Measurements from ENCODE around the gene RTN4RL1.

The RTN4RL1 gene

DNA sequence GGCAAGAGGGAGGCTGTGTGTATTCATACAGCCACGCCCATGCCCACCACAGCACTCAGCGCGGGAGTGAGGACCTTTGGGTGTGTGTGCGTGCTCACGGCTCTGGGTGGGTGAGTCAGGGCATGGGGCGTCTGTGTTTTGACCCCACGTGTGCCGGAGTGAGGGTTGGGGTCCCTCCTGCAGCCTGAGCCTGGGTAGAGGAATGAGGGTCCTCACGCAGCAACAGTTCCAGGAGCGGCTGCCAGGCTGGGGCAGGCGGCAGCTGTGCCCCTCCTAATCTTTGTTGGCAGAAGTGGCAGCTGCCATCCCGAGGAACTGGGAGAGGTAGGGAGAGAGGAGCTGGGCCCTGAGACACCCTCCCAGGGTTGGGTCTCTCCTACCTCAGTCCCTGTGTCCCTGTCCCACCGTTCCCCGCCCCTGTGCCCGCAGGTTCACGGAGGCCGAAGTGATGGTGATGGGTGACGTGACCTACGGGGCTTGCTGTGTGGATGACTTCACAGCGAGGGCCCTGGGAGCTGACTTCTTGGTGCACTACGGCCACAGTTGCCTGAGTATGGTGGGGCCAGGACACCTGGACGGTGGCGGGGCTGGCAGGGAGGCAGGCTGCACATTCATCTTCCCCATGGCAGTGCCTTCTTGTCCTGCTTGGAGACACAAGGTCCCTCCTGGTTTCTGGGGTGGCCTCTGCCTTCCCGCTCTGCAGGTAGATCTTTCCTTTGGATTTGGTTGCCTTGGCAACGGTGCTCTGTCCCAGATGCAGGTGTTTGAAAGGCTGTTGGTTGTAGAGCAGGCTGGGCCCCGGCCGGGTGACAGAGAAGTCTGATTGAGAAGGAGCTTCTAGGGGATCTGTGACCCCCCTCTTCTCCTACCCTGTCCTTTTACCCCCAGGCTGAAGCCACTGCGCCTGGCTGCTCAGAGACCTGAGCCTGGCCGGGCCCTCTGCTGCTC lies 10.7 kb upstream of the RTN4RL1 start:
- Histone ChIP-seq H3K27ac (no peak overlapping the region), H3K4me3 (no peak overlapping the region)
- TF ChIP-seq, protein P1, sequence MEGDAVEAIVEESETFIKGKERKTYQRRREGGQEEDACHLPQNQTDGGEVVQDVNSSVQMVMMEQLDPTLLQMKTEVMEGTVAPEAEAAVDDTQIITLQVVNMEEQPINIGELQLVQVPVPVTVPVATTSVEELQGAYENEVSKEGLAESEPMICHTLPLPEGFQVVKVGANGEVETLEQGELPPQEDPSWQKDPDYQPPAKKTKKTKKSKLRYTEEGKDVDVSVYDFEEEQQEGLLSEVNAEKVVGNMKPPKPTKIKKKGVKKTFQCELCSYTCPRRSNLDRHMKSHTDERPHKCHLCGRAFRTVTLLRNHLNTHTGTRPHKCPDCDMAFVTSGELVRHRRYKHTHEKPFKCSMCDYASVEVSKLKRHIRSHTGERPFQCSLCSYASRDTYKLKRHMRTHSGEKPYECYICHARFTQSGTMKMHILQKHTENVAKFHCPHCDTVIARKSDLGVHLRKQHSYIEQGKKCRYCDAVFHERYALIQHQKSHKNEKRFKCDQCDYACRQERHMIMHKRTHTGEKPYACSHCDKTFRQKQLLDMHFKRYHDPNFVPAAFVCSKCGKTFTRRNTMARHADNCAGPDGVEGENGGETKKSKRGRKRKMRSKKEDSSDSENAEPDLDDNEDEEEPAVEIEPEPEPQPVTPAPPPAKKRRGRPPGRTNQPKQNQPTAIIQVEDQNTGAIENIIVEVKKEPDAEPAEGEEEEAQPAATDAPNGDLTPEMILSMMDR (IDR thresholded peaks at IDR 0.05): no peak
- DNase-seq (ENCODE audit: low spot score): no peak

DNA sequence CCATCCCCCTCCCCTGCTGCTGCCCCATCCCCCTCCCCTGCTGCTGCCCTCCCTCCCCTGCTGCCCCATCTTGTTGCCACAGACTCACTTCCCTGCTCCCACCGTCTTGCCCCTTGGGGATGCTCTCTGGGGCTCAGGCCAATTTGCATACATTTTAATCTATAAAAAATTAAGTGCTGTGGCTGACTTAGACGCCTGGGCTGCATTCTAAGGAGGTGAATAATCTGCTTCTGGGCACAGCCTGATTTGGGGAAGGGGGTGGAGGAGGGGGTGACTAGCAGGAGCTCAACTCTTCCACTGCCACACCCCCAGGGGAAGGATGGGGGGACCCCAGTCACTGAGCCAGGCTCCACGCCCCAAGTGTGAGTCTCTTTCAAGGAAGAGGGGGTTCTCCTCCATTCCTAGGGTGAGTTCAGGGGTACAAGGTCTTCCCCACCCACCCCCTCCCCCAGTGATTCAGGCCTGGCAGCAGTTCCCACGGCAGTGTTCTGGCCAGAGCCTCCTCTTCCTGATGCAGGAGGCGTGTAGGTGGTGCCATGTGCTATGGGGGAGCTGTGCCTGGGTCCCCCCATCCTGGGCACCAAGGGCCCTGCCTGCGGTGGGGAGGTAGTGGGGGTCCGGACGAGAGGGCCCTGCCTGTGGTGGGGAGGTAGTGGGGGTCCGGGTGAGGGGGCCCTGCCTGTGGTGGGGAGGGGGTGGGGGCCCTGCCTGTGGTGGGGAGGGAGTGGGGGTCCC lies 9.8 kb upstream of the RTN4RL1 start:
- TF ChIP-seq, protein P1 (IDR thresholded peaks at IDR 0.05): no peak
- no peak for DNase-seq (ENCODE audit: low spot score)
- Histone ChIP-seq H3K4me3 (no peak overlapping the region), H3K27ac (no peak overlapping the region)

DNA sequence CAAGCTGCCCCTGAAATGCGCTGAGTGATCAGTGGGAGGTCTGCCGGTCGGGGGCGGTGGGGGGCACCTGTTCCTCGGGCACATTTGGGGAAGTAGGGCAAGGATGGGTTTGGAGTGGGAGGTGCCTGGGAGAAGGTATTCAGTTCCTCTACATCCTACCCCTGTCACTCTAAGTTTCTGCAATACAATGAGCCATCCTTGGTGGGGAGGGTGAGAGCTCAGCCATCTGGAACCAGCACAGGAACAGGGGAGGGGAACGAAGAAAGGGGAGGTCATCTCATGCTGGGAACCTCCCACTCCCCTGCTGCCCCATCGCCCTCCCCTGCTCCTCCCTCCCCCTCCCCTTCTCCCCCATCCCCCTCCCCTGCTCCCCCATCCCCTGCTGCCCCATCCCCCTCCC lies 9.0 kb upstream of the RTN4RL1 start:
- Histone ChIP-seq H3K27ac (no peak overlapping the region), H3K4me3 (no peak overlapping the region)
- no peak for DNase-seq (ENCODE audit: low spot score)
- TF ChIP-seq, protein P1 (IDR thresholded peaks at IDR 0.05): no peak

DNA sequence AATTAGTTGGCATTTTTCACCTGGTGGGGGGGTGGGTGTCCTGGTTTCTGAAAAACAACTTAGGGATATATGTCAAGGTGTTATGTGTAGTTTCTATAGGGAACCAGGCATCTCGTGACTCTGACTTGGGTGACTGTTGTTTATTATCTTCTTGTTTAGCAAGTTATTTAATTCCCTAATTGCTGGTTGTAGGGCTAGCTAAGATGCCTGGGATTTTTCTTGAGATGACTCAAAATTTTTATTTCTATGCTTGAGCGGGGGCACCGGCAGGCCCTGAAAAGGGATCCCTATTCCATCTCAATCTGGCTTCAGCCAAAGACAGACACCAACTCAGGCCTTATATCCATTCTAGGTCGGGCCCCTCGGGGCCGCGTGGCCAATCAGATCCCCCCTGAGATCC lies 8.0 kb upstream of the RTN4RL1 start:
- no peak overlapping the region for H3K4me3 ChIP-seq
- H3K27ac ChIP-seq: no peak overlapping the region
- TF ChIP-seq, protein P1 (IDR thresholded peaks at IDR 0.05): no peak
- no peak for DNase-seq (ENCODE audit: low spot score)

DNA sequence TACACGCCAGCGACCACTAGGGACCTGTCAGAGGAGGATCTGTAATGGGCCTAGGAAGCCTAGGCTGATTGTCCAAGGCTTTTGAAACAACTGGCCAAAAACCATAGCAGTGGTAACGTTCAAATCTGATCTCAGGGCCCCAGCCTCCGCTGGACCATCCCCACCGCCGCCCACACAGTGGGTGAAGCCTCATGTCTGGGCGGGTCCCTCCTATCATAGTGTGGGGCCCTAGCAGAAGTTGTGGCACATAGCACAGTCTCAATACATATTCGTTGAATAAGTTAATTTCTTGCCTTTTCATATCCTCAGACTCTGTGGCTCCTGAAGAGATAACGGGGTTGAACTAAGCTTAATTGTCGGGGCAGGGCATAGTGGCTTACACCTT lies 5.6 kb upstream of the RTN4RL1 start:
- H3K27ac ChIP-seq: peak overlapping the region in 1 of 2 donors; percentile 63
- TF ChIP-seq, protein P1 (IDR thresholded peaks at IDR 0.05): no peak
- no peak for DNase-seq (ENCODE audit: low spot score)
- peak overlapping the region; percentile 93 for H3K4me3 ChIP-seq

DNA sequence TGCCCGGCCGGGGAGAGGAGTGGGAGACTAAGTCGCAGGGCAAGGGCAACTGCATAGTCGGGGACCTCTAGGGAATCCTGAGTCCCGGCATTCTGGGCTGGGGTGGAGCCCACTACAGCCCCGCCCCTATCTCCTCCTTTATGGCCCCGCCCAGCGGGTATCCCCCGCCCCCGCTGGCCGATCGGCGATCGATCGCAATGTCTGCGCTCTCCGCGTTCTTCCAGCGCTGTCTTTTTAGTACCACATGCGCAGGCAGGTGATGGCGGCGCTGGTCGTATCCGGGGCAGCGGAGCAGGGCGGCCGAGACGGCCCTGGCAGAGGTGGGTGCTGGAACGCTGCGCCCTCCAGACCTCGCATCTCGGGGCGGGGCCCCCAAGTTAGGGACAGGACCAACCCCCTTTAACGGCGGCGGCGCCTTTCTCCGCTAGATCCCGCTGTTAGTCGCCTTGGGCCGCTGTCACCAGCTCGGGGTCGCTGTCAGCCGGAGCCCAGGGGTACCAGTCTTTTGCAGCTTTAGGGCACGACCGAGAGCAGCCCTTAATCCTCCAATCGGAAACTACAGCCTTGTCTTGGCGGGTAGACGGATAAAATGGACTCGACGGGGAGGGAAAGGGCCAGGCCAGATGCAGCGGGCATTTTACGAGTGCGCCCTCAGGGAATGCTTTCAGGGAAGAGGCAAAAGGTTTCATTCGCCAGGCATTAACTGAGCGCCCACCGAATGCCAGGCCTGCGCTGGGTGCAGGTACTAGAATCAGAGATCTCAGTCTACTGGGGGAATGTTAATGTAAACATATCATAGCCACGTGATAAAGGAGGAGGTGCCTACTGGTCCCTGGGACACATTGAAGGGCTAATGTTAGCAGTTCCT lies 5.0 kb upstream of the RTN4RL1 start, which contains the start of gene DPH1:
TSS of gene DPH1 (plus strand) at position 243 of the 868 bp plus-strand sequence. CDS start at position 260, 17 bp downstream.
- no peak for DNase-seq (ENCODE audit: low spot score)
- TF ChIP-seq, protein P1 (IDR thresholded peaks at IDR 0.05): no peak
- Histone ChIP-seq H3K4me3 (peak within 1 kb of the TSS; percentile 93), H3K27ac (peak within 1 kb of the TSS; percentile 11 to 63)

All from coronary artery (tissue), 2 donors.